Thymus (tissue), 11 donors: Measurements from ENCODE around the gene MAGED1. TPM values are rescaled to one million over a fixed set of nuclear protein-coding genes. Genes with fewer than 3 reads are reported as not detected.
"Not testable (repeated sequence)": the region's sequence is repeated elsewhere in the genome, so short reads cannot be mapped to it uniquely, and the experiment has no call there.

Experiments used
- DNase-seq, 9 donors: peaks; one replicate each; pipeline ENCODE4 v3.0.0-alpha.2; 2013; ENCODE audit warnings: low spot score in 9 of 9, low read depth in 6 of 9, missing footprints in 1 of 9
- H3K27ac ChIP-seq, 2 donors: one replicate each; pipeline ENCODE4 v1.5.1; 2013; ENCODE audit warnings: control low read depth in 1 of 2, low read depth in 1 of 2, low read length in 1 of 2, mild to moderate bottlenecking in 1 of 2, moderate library complexity in 1 of 2
- H3K27me3 ChIP-seq, 2 donors: one replicate each; pipeline ENCODE4 v1.5.1; 2013; ENCODE audit warnings: low read length in 1 of 2; ENCODE audit not compliant: control insufficient read depth in 2 of 2, insufficient read depth in 1 of 2
- H3K36me3 ChIP-seq, 2 donors: one replicate each; pipeline ENCODE4 v1.5.1; 2013; ENCODE audit warnings: low read length in 1 of 2, mild to moderate bottlenecking in 1 of 2, moderate library complexity in 1 of 2; ENCODE audit not compliant: control insufficient read depth in 2 of 2, insufficient read depth in 2 of 2
- H3K4me1 ChIP-seq, 2 donors: one replicate each; pipeline ENCODE4 v1.5.1; 2013; ENCODE audit warnings: low read length in 2 of 2; ENCODE audit not compliant: control insufficient read depth in 2 of 2, insufficient read depth in 2 of 2
- H3K4me3 ChIP-seq, 2 donors: one replicate each; pipeline ENCODE4 v1.5.1; 2013; ENCODE audit warnings: low read length in 2 of 2, control low read depth in 1 of 2, mild to moderate bottlenecking in 1 of 2
- H3K9me3 ChIP-seq, 2 donors: one replicate each; pipeline ENCODE4 v1.5.1; 2013; ENCODE audit warnings: low read length in 1 of 2, mild to moderate bottlenecking in 1 of 2; ENCODE audit not compliant: control insufficient read depth in 2 of 2, insufficient read depth in 1 of 2
- WGBS: extraction: QIAGEN DNeasy Blood & Tissue Kit; methylation state at CpG from one replicate; pipeline ENCODE4 v1.1.7; 2013; 5-methylcytosine and 5-hydroxymethylcytosine counted together
- polyA plus RNA-seq: library from polyadenylated mRNA; stranded (reverse); fragments of 200-250 nt; gene quantifications from one replicate; pipeline ENCODE4 v1.2.3, GENCODE V29; 2013
- total RNA-seq: library from RNA; stranded (reverse); fragments of 120-200 nt; gene quantifications from one replicate; pipeline ENCODE4 v1.2.4, GENCODE V29; 2013
- donor health status: healthy.

MAGED1 gene
- total and polyA plus RNA-seq, 2 donors: 33.0 to 50.7 TPM

- H3K4me3 ChIP-seq, DNase-seq, H3K9me3 ChIP-seq, H3K27ac ChIP-seq, H3K27me3 ChIP-seq, H3K4me1 ChIP-seq: not testable (repeated sequence)
- H3K36me3 ChIP-seq: peaks cover 13 to 23% of the 10 kb centered on the region in 2 donors
- 99% methylated on average over 3 of the region's 3 CpGs for WGBS
Observed at GRCh38 chrX:51905152-51905551, 11.7 kb downstream of the MAGED1 start.

- Histone ChIP-seq H3K27me3 (no peaks in the 10 kb centered on the region), H3K4me3 (no peak overlapping the region), H3K9me3 (no peaks in the 10 kb centered on the region), H3K27ac (no peak overlapping the region), H3K36me3 (peaks cover 10 to 19% of the 10 kb centered on the region in 2 donors), H3K4me1 (no peaks in the 10 kb centered on the region)
- DNase-seq: no peak
- 98% methylated on average over 3 of the region's 3 CpGs for WGBS
Observed at GRCh38 chrX:51905711-51906110, 12.3 kb downstream of the MAGED1 start.

GRCh38 chrX:51917604-51918003 lies 24.2 kb downstream of the MAGED1 start:
- H3K4me3 ChIP-seq: no peak overlapping the region
- DNase-seq: no peak
- H3K4me1 ChIP-seq: no peaks in the 10 kb centered on the region
- no peaks in the 10 kb centered on the region for H3K9me3 ChIP-seq
- H3K27me3 ChIP-seq: no peaks in the 10 kb centered on the region
- WGBS: 12% methylated on average over 2 of the region's 2 CpGs
- no peak overlapping the region for H3K27ac ChIP-seq
- no peaks in the 10 kb centered on the region for H3K36me3 ChIP-seq

GRCh38 chrX:51922561-51922960 lies 29.1 kb downstream of the MAGED1 start:
- no peaks in the 10 kb centered on the region for H3K36me3 ChIP-seq
- H3K9me3 ChIP-seq: no peaks in the 10 kb centered on the region
- H3K27me3 ChIP-seq: no peaks in the 10 kb centered on the region
- no peak overlapping the region for H3K4me3 ChIP-seq
- DNase-seq: no peak
- 81% methylated on average over 1 of the region's 1 CpG for WGBS
- no peak overlapping the region for H3K27ac ChIP-seq
- no peaks in the 10 kb centered on the region for H3K4me1 ChIP-seq

GRCh38 chrX:51931566-51932150 lies 38.2 kb downstream of the MAGED1 start:
- Histone ChIP-seq H3K4me1 (no peaks in the 10 kb centered on the region), H3K9me3 (no peaks in the 10 kb centered on the region), H3K27ac (no peak overlapping the region), H3K4me3 (no peak overlapping the region), H3K27me3 (no peaks in the 10 kb centered on the region), H3K36me3 (no peaks in the 10 kb centered on the region)
- 93% methylated on average over 3 of the region's 3 CpGs for WGBS
- no peak for DNase-seq

Other genes starting within 250 kb of the MAGED1 start
- gene CENPVL2, start 210.8 kb upstream of the MAGED1 start, total RNA-seq: 0.24 TPM
- gene CENPVL2, start 210.8 kb upstream of the MAGED1 start, polyA plus RNA-seq: 0.41 TPM
- gene CENPVL1, start 183.1 kb upstream of the MAGED1 start, total RNA-seq: 0.24 TPM
- 0.41 TPM for gene CENPVL1, start 183.1 kb upstream of the MAGED1 start, polyA plus RNA-seq
- 10.5 TPM for gene GSPT2, start 150.2 kb upstream of the MAGED1 start, total RNA-seq
- 18.8 TPM for gene GSPT2, start 150.2 kb upstream of the MAGED1 start, polyA plus RNA-seq
- 5.4 TPM for gene MAGED4B, start 175.6 kb downstream of the MAGED1 start, total RNA-seq
- 21.1 TPM for gene MAGED4B, start 175.6 kb downstream of the MAGED1 start, polyA plus RNA-seq